Thoracic aorta (tissue), 2 donors: ENCODE results near the gene FGFR2. TPM values are rescaled to one million over a fixed set of nuclear protein-coding genes. Genes with fewer than 3 reads are reported as not detected.

ENCODE experiments used
- ATAC-seq: fragments of 150-250 bp; one replicate; pipeline ENCODE4 v1.8.0; 2017; ENCODE audit warnings: low read depth; ENCODE audit not compliant: insufficient number of reproducible peaks, low FRiP score
- DNase-seq: peaks from one replicate; pipeline ENCODE4 v3.0.0-alpha.2; 2020; ENCODE audit warnings: low spot score
- H3K27ac ChIP-seq, 2 donors: fragments of 200-600 bp; sonication (generic); 1 replicate in 1 of 2; 2 replicates in 1 of 2; pipeline ENCODE4 v1.5.1; 2016; ENCODE audit warnings: mild to moderate bottlenecking in 2 of 2, moderate library complexity in 2 of 2
- H3K27me3 ChIP-seq: fragments of 200-600 bp; sonication (generic); replicated peaks from 2 replicates; pipeline ENCODE4 v1.6.0; 2016; ENCODE audit warnings: mild to moderate bottlenecking; ENCODE audit not compliant: insufficient read depth
- H3K36me3 ChIP-seq: fragments of 200-600 bp; sonication (generic); one replicate; pipeline ENCODE4 v1.5.1; 2016
- H3K4me1 ChIP-seq, 2 donors: fragments of 200-600 bp; sonication (generic); 1 replicate in 1 of 2; 2 replicates in 1 of 2; pipeline versions ENCODE4 v1.5.1 to v1.6.0; 2016; ENCODE audit warnings: low read depth in 2 of 2, mild to moderate bottlenecking in 1 of 2; ENCODE audit not compliant: control insufficient read depth in 1 of 2
- H3K4me3 ChIP-seq: fragments of 200-600 bp; sonication (generic); 2 replicates; pipeline ENCODE4 v1.5.1; 2016; ENCODE audit warnings: mild to moderate bottlenecking
- H3K9me3 ChIP-seq: fragments of 200-600 bp; sonication (generic); 2 replicates; pipeline ENCODE4 v1.5.1; 2016
- CTCF ChIP-seq: fragments of 200-600 bp; sonication (generic); IDR thresholded peaks from one replicate; pipeline ENCODE4 v1.5.1; 2019; ENCODE audit warnings: antibody characterized with exemption
- total RNA-seq, 2 donors: library from RNA; depleted of rRNA; stranded (reverse); fragments of >200 nt; gene quantifications; one replicate each; pipeline versions ENCODE4 v1.1.0 to v1.2.3, GENCODE V29; 2016

FGFR2 gene
- total RNA-seq, 2 donors from 2014 or later: 7.2 to 16.2 TPM

- no peak overlapping the region for H3K4me3 ChIP-seq
- no peaks in the 10 kb centered on the region for H3K4me1 ChIP-seq
- no peak for ATAC-seq
- DNase-seq: no peak
- no peak for TF ChIP-seq CTCF
- H3K9me3 ChIP-seq: no peaks in the 10 kb centered on the region
- no peak overlapping the region for H3K27ac ChIP-seq
- no peaks in the 10 kb centered on the region for H3K36me3 ChIP-seq
- no peaks in the 10 kb centered on the region for H3K27me3 ChIP-seq
Measured at GRCh38 chr10:121573538-121573941, 24.7 kb downstream of the FGFR2 start.

GRCh38 chr10:121572859-121573537 is 25.2 kb downstream of the FGFR2 start:
- no peaks in the 10 kb centered on the region for H3K4me1 ChIP-seq
- H3K27me3 ChIP-seq: no peaks in the 10 kb centered on the region
- no peak overlapping the region for H3K4me3 ChIP-seq
- H3K36me3 ChIP-seq: no peaks in the 10 kb centered on the region
- no peak for TF ChIP-seq CTCF
- DNase-seq: no peak
- H3K27ac ChIP-seq: no peak overlapping the region
- H3K9me3 ChIP-seq: no peaks in the 10 kb centered on the region
- no peak for ATAC-seq

- no peak for ATAC-seq
- no peak for TF ChIP-seq CTCF
Measured at GRCh38 chr10:121570315-121570714, 27.9 kb downstream of the FGFR2 start.

GRCh38 chr10:121568275-121568674 is 30.0 kb downstream of the FGFR2 start:
- Histone ChIP-seq H3K4me1 (no peaks in the 10 kb centered on the region), H3K36me3 (no peaks in the 10 kb centered on the region), H3K9me3 (no peaks in the 10 kb centered on the region), H3K4me3 (no peak overlapping the region), H3K27ac (no peak overlapping the region), H3K27me3 (no peaks in the 10 kb centered on the region)
- no peak for ATAC-seq
- DNase-seq: no peak
- no peak for TF ChIP-seq CTCF

More at GRCh38 chr10:121570315-121570714, 27.9 kb downstream of the FGFR2 start:
- no peak overlapping the region for H3K4me3 ChIP-seq
- no peaks in the 10 kb centered on the region for H3K9me3 ChIP-seq
- no peak overlapping the region for H3K27ac ChIP-seq
- no peaks in the 10 kb centered on the region for H3K36me3 ChIP-seq
- no peaks in the 10 kb centered on the region for H3K4me1 ChIP-seq
- DNase-seq: no peak
- H3K27me3 ChIP-seq: no peaks in the 10 kb centered on the region

GRCh38 chr10:121567569-121567968 is 30.7 kb downstream of the FGFR2 start:
- H3K27me3 ChIP-seq: no peaks in the 10 kb centered on the region
- no peak for TF ChIP-seq CTCF
- ATAC-seq: no peak
- H3K27ac ChIP-seq: no peak overlapping the region
- no peak overlapping the region for H3K4me3 ChIP-seq
- no peaks in the 10 kb centered on the region for H3K9me3 ChIP-seq
- H3K36me3 ChIP-seq: no peaks in the 10 kb centered on the region
- no peak for DNase-seq
- H3K4me1 ChIP-seq: no peaks in the 10 kb centered on the region
